Lower leg skin (tissue), 3 donors: ENCODE measurements around the gene A4GALT.

ENCODE experiments used
- POLR2A ChIP-seq, 2 donors: fragments of 450-650 bp; IDR thresholded peaks; one replicate each; pipeline ENCODE4 v1.6.1; 2016 to 2017; ENCODE audit warnings: antibody characterized with exemption in 2 of 2, mild to moderate bottlenecking in 1 of 2, moderate library complexity in 1 of 2
- TF ChIP-seq, protein P1 (sequence below), 3 donors: fragments of 450-650 bp; IDR thresholded peaks; one replicate each; pipeline ENCODE4 v1.5.1; 2016; ENCODE audit warnings: antibody characterized with exemption in 3 of 3, mild to moderate bottlenecking in 3 of 3, moderate library complexity in 2 of 3

DNA sequence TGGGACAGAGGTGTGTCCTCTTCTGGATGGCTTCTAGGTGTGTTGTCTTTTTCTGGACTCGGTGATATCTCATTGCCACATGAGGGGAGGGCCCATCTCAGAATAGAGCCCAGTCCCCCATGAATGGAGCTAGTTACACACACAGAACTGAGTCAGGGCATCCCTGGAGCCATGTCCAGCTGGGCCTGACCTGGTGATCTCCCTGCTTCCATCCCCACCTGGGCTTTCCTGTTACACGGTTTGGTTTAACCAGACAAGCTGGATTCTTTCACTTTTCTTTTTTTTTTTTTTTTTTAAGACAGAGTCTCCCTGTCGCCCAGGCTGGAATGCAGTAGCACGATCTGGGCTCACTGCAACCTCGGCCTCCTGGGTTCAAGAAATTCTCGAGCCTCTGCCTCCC, 6.1 kb upstream of the A4GALT start:
- TF ChIP-seq, protein P1, sequence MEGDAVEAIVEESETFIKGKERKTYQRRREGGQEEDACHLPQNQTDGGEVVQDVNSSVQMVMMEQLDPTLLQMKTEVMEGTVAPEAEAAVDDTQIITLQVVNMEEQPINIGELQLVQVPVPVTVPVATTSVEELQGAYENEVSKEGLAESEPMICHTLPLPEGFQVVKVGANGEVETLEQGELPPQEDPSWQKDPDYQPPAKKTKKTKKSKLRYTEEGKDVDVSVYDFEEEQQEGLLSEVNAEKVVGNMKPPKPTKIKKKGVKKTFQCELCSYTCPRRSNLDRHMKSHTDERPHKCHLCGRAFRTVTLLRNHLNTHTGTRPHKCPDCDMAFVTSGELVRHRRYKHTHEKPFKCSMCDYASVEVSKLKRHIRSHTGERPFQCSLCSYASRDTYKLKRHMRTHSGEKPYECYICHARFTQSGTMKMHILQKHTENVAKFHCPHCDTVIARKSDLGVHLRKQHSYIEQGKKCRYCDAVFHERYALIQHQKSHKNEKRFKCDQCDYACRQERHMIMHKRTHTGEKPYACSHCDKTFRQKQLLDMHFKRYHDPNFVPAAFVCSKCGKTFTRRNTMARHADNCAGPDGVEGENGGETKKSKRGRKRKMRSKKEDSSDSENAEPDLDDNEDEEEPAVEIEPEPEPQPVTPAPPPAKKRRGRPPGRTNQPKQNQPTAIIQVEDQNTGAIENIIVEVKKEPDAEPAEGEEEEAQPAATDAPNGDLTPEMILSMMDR (IDR thresholded peaks at IDR 0.05) = no peak
- TF ChIP-seq POLR2A (IDR thresholded peaks at IDR 0.05) = no peak
